Activated CD4-positive, alpha-beta T cell treated with anti-CD3 and anti-CD28 coated beads for 4 hours (primary cell): Measurements from ENCODE around the gene ALX3.

Experiments
- DNase-seq, 2 donors: peaks; one replicate each; pipeline ENCODE4 v3.0.0-alpha.2; 2020

The ALX3 gene

GRCh38 chr1:110063781-110064180 lies 6.7 kb downstream of the ALX3 start:
- DNase-seq, result no peak

- no peak for DNase-seq
These were observed 7.9 kb downstream of the ALX3 start for GRCh38 chr1:110062612-110063011.

- no peak for DNase-seq
These were observed 9.1 kb downstream of the ALX3 start for GRCh38 chr1:110061341-110061740.

- DNase-seq, result no peak
These were observed 9.8 kb downstream of the ALX3 start for GRCh38 chr1:110060662-110061060.

- DNase-seq, result peak; percentile 62 to 75
These were observed 10.3 kb downstream of the ALX3 start for GRCh38 chr1:110060034-110060661.

- no peak for DNase-seq
These were observed 11.2 kb downstream of the ALX3 start for GRCh38 chr1:110059133-110059863.

- DNase-seq, result no peak
These were observed 11.9 kb downstream of the ALX3 start for GRCh38 chr1:110058591-110058990.

- no peak for DNase-seq
These were observed 12.4 kb downstream of the ALX3 start for GRCh38 chr1:110057963-110058518.

- DNase-seq, result no peak
These were observed 13.7 kb downstream of the ALX3 start for GRCh38 chr1:110056776-110057175.

GRCh38 chr1:110056285-110056683 lies 14.2 kb downstream of the ALX3 start:
- DNase-seq, result no peak

- no peak for DNase-seq
These were observed 14.8 kb downstream of the ALX3 start for GRCh38 chr1:110055493-110056284.

- DNase-seq, result peak; percentile 44 to 70
These were observed 16.7 kb downstream of the ALX3 start for GRCh38 chr1:110053552-110054428.

GRCh38 chr1:110051262-110051648 lies 19.2 kb downstream of the ALX3 start:
- DNase-seq, result no peak

- DNase-seq, result no peak
These were observed 19.7 kb downstream of the ALX3 start for GRCh38 chr1:110050602-110051261.

GRCh38 chr1:110049801-110050601 lies 20.5 kb downstream of the ALX3 start:
- DNase-seq, result no peak

- DNase-seq, result no peak
These were observed 21.4 kb downstream of the ALX3 start for GRCh38 chr1:110048923-110049601.

GRCh38 chr1:110048240-110048639 lies 22.2 kb downstream of the ALX3 start:
- no peak for DNase-seq

GRCh38 chr1:110047463-110047862 lies 23.0 kb downstream of the ALX3 start:
- no peak for DNase-seq

GRCh38 chr1:110043016-110043415 lies 27.5 kb downstream of the ALX3 start:
- no peak for DNase-seq

GRCh38 chr1:110040548-110040947 lies 29.9 kb downstream of the ALX3 start:
- DNase-seq, result peak; percentile 24 to 26
